GM10847 (cell line): ENCODE results near the gene FAM228B.

Source experiments
- POLR2A ChIP-seq: IDR thresholded peaks from 2 replicates; pipeline ENCODE4 v1.6.1; 2011; ENCODE audit not compliant: insufficient read length; ENCODE audit errors: extremely low read depth

FAM228B gene

GRCh38 chr2:24123922-24124580 is 782 bp downstream of the FAM228B start:
- TF ChIP-seq POLR2A = no peak

GRCh38 chr2:24125956-24126355 is 2.7 kb downstream of the FAM228B start:
- no peak for TF ChIP-seq POLR2A

GRCh38 chr2:24132543-24132942 is 9.3 kb downstream of the FAM228B start:
- no peak for TF ChIP-seq POLR2A

GRCh38 chr2:24147364-24147763 is 24.1 kb downstream of the FAM228B start:
- no peak for TF ChIP-seq POLR2A

- TF ChIP-seq POLR2A = no peak
Measured at GRCh38 chr2:24152413-24153197, 29.3 kb downstream of the FAM228B start.

- TF ChIP-seq POLR2A = no peak
Measured at GRCh38 chr2:24153478-24153877, 30.2 kb downstream of the FAM228B start.

GRCh38 chr2:24158131-24158530 is 34.9 kb downstream of the FAM228B start:
- no peak for TF ChIP-seq POLR2A

GRCh38 chr2:24159708-24160107 is 36.4 kb downstream of the FAM228B start:
- TF ChIP-seq POLR2A = no peak

GRCh38 chr2:24160761-24161160 is 37.5 kb downstream of the FAM228B start:
- TF ChIP-seq POLR2A = no peak

GRCh38 chr2:24162494-24162893 is 39.2 kb downstream of the FAM228B start:
- no peak for TF ChIP-seq POLR2A

- TF ChIP-seq POLR2A = no peak
Measured at GRCh38 chr2:24163186-24163585, 39.9 kb downstream of the FAM228B start.

GRCh38 chr2:24163601-24164000 is 40.3 kb downstream of the FAM228B start:
- no peak for TF ChIP-seq POLR2A

GRCh38 chr2:24164416-24164973 is 41.2 kb downstream of the FAM228B start:
- no peak for TF ChIP-seq POLR2A

- no peak for TF ChIP-seq POLR2A
Measured at GRCh38 chr2:24169023-24169422, 45.8 kb downstream of the FAM228B start.

- TF ChIP-seq POLR2A = no peak
Measured at GRCh38 chr2:24174851-24175277, 51.6 kb downstream of the FAM228B start, which contains the start of gene FAM228A. FAM228A (plus strand) TSS chr2:24175053; CDS start chr2:24175481, 428 bp downstream.

GRCh38 chr2:24175631-24176187 is 52.4 kb downstream of the FAM228B start:
- TF ChIP-seq POLR2A = no peak
